Measurements from ENCODE around the gene SZT2. TPM values are rescaled to one million over a fixed set of nuclear protein-coding genes. Genes with fewer than 3 reads are reported as not detected.

Gene SZT2
- total RNA-seq, 1 donor from 2014 or later = 27.0 TPM

DNA sequence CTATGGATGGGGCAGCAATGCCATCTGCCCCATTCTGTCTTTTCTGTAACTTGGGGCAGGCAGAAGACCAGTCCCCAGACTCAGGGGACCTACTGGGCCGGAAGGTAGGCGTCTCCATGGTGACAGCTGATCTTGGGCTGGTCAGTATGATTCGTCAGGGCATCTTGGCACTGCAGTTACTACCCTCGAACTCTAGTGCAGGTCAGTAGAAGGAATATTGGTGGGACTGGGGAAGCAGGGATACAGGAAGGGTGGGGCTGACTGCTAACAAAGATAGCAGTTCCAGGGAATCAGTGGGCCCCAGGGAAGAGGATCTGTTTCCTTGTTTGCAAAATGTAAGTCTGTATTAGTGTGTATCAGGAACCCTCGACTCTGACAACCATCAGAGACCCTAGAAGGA lies 26.2 kb downstream of the SZT2 start:
- peak; percentile 15 for ATAC-seq
- DNase-seq = no peak
- intact Hi-C loops (cut with micrococcal nuclease) = loop anchor here (10.0 kb wide), 1 partner anchor 191 kb away; no protein-coding TSS in a partner anchor

DNA sequence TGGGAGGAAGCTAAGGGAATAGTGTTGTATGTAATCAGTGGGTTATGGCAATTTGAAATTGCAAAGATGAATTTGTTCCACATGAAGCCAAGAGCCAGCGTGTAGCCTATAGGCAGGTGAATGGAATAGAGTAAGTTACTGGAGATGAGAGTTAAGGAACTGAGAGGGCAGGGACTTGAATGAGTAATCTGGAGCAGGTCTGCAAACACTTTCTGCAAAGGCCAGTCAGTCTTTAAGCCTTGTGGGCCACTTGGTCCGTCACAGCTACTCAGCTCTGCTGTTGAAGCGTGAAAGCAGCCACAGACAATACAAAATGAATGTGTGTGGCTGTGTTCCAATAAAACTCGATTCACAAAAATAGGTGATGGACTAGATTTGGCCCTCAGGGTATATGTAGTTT lies 29.2 kb downstream of the SZT2 start:
- intact Hi-C loops (cut with micrococcal nuclease) = loop anchor here (10.0 kb wide), 1 partner anchor 194 kb away; no protein-coding TSS in a partner anchor
- ATAC-seq = no peak
- DNase-seq = no peak

DNA sequence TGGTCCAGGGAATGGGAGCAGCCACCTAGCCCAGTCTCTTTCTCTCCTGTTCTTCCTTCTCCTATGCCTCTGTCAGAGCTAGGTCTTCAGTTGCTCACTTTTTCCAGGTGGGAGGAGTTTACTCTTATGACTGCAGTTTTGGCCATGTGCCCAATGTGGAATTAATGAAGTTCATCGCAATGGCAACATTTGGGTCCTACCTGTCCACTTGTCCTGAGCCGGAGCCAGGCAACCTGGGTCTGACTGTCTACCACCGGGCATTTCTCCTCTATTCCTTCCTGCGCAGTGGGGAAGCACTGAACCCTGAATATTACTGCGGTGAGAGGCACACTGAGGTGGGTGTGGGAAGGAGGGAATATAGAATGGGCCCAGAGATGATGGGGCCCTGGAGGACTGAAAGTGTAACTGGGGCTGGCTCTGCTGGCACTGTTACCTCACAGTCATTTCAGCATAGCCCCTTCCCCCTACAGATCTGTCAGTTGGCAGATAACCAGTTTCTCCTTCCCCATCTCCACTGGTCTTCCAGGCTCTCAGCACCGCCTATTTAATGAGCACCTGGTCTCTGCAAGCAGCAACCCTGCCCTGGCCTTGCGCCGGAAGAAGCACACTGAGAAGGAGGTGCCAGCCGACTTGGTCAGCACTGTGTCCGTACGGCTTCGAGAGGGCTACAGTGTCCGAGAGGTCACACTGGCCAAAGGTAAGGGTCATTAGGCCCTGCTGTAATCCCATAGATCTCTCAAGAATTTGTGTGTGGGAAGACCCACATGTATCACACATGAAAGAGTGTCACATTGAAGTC lies 30.1 kb downstream of the SZT2 start:
- DNase-seq (no peak), ATAC-seq (no peak)
- intact Hi-C loops (cut with micrococcal nuclease) = loop anchor here (10.0 kb wide), 1 partner anchor 195 kb away; no protein-coding TSS in a partner anchor

DNA sequence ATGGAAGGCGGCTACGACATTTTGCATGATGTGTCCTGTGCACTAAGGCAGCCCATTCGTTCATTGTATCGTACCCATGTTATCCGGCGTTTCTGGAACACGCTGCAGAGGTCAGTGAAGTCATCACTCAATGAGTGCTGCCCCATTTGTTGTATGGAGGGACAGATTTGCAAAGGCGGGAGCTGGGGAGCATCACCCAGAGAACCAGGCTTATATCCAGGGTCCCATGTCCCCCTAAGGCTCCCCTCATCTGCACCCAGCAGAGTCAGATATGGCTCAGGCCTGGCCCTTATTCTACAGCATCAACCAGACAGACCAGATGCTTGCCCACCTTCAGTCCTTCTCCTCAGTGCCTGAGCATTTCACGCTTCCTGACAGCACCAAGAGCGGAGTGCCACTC lies 31.2 kb downstream of the SZT2 start:
- no peak for DNase-seq
- ATAC-seq = no peak
- intact Hi-C loops (cut with micrococcal nuclease) = no loop called here

DNA sequence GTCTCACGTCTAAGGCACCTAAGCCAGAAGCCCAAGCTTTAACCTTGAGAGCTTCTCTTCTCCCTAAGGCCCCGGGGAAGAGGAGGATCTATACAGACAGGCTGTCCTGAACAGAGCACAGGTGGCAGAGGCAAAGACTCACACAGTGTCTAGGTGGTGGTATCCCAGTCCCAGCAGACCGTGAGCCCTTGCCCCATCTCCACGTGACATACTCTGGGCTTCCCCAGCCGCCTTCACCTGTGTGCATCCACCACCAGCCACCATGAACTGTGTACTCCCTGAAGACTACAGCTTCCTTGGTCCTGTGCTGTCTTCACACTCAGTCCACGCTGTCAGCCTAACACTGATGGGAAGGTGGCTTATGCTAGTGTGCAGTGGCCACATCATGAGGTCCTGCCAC lies 31.7 kb downstream of the SZT2 start:
- intact Hi-C loops (cut with micrococcal nuclease) = no loop called here
- no peak for DNase-seq
- no peak for ATAC-seq

DNA sequence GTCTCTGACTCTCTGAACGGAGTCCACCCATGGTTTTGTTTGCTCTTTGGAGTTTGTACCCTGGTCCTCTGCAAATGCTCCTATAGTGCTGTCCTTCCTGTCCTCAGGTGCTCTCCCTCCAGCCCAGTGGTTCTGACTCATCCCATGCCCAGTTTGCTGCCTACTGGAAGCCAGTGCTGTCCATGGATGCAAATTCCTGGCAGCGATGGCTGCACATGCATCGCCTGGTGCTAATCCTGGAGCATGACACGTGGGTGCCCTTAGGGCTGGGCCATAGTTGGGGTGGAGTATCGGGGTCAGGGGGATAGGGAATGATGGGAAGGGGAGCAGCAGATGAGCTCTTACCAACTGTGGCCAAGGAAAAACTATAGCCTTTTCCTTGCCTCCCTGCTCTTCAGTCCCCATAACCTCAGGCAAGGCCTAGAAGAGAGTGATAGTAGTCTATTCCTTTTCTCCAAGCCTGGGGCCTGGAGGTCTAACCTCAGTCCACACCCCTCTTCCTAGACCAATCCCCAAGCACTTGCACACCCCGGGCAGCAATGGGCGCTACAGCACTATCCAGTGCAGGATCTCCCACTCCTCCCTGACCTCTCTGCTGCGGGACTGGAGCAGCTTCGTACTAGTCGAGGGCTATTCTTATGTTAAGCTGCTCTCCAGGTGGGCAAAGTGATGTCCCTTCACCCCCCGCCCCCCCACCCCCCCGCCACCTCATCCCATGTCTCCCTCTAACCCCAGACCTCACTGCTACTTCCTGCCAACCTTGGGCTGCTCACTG lies 32.5 kb downstream of the SZT2 start:
- intact Hi-C loops (cut with micrococcal nuclease) = no loop called here
- DNase-seq = no peak
- no peak for ATAC-seq

DNA sequence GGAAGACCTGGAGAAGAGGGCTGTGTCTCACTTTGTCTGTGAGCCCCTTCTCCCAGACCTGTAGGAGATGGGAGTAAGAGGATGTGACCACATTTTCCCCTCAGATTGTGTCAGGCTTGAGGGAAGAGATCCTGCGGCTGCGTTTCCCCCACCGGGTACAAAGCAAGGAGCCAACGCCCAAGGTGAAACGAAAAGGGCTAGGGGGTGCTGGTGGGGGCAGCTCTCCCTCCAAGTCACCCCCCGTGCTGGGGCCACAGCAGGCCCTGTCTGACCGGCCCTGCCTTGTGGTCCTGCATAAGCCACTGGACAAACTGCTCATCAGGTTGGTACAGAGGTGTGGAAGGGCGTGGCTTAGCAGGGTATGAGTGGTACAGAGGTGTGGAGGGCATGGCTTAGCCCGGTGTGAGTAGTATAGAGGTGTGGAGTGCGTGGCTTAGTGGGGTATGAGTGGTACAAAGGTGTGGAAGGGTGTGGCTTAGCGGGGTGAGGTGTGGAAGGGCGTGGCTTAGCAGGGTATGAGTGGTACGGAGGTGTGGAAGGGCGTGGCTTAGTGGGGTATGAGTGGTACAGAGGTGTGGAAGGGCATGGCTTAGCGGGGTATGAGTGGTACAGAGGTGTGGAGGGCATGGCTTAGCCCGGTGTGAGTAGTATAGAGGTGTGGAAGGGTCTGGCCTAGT lies 33.4 kb downstream of the SZT2 start:
- DNase-seq (no peak), ATAC-seq (no peak)
- intact Hi-C loops (cut with micrococcal nuclease) = no loop called here

DNA sequence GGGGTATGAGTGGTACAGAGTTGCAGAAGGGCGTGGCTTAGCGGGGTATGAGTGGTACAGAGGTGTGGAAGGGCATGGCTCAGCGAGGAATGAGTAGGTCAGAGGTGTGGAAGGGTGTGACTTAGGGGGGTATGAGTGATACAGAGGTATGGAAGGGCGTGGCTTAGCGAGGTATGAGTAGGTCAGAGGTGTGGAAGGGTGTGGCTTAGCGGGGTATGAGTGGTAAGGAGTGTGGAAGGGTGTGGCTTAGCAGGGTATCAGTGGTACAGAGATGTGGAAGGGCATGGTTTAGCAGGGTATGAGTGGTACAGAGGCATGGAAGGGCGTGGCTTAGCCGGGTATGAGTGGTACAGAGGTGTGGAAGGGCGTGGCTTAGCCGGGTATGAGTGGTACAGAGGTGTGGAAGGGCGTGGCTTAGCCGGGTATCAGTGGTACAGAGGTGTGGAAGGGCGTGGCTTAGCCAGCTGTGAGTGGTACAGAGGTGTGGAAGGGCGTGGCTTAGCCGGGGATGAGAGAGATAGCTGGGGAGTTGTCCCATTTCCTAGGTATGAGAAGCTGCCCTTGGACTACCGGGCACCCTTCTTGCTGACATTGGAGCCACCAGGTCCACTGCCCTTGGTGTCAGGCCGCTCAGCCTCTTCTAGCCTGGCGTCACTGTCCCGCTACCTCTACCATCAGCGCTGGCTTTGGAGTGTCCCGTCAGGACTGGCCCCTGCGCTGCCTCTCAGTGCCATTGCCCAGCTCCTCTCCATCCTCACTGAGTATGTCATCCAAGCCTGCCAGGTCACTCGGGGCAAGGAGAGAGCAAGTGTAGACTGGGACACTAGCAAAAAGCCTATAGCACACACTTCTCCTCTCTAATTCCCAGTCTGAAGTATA lies 34.2 kb downstream of the SZT2 start:
- DNase-seq = no peak

DNA sequence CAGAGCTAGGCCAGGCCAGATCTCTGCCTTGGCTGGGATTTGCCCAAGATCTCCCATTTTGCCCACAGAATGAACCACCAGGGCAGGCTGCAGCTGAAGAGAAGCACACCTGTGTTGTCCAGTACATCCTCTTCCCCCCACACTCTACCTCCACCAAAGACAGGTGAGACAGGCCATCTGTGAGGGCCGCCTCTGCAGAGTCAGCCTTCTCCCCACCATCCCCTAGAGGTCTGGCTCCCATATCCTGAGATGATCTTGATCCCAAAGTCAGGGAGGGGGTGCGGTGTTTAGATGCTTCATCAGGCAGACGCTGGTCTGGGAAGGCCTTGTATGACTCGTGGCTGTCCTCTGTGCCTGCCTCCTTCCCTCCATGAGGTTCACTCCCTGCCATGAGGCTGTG lies 35.3 kb downstream of the SZT2 start:
- intact Hi-C loops (cut with micrococcal nuclease) = no loop called here
- ATAC-seq (no peak), DNase-seq (no peak)

More for the DNA sequence above, 34.2 kb downstream of the SZT2 start:
- ATAC-seq = no peak
- intact Hi-C loops (cut with micrococcal nuclease) = no loop called here

DNA sequence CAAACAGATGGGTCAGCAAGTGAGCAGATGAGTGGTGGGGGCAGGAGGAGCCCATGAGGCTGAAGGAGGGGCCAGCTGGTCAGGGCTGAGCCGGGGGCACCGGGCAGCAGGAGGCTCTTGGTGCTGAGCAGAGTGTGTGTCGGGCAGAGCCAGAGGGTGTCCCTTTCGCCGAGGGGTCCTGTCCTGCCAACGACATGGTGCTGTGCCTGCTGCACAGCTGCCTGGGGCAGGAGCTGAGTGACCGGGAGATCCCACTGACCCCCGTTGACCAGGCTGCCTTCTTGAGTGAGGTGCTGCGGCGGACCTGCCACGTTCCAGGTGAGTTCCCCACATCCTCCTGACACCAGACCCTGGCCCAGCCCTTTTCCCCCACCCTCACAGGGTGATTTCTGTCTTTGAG lies 36.5 kb downstream of the SZT2 start:
- no peak for ATAC-seq
- DNase-seq = no peak
- intact Hi-C loops (cut with micrococcal nuclease) = no loop called here

DNA sequence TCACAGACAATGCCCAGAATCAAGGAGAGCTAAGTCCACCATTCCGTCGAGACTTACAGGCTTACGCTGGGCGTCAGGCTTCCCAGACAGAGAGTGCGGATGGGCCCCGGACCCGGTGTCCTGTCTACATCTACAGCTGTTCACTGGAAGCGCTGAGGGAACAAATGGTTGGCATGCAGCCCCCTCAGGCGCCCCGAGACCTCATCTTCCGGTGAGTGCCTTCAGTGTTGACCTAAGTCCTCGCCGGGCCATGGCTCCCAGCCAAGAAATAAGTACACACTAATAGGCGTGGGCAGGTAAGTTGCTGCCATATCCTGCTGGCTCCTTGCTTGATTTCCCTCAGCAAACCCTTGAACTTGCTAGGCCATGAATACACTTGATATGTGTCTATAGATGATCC lies 37.8 kb downstream of the SZT2 start:
- DNase-seq = no peak
- intact Hi-C loops (cut with micrococcal nuclease) = no loop called here

DNA sequence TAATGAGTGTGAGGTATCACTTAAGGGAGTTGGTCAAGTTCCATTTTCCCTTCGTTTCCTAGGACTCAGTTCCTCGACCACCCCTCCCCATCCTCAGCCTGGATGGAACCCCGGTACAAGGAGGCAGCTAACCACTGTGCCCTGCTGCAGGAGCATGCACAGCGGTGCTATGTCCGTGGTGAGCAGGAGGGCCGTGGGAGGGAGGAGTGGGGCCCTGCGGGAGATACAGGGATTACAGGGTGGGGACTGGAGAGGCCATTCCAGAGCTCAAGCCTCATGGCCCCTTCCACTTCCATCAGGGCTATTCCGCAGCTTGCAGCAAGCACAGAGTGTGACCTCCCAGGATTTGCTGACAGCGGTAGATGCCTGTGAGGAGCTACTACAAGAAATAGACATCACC lies 38.2 kb downstream of the SZT2 start:
- no peak for ATAC-seq
- no peak for DNase-seq
- intact Hi-C loops (cut with micrococcal nuclease) = no loop called here

More for the DNA sequence above, 37.8 kb downstream of the SZT2 start:
- ATAC-seq = no peak

DNA sequence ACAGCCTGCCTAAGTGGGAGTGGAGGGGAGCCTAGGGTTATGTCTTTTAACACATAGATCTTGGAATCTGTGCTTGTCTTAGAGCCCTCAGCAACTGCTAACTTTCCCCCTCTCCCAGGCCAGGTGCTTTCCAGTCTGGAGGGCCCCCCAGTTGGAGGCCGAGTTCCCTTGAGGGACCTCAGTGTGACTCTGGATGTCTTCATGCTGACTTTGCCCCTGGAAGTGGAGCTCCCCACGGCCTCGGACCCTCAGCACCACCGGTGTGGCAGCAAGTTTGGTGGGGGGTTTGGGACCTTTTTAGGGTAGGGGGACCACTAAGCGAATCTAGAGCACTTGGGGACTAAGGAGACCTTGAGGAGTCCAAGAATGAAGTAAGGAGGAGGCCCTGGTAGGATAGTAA lies 41.1 kb downstream of the SZT2 start:
- intact Hi-C loops (cut with micrococcal nuclease) = no loop called here

DNA sequence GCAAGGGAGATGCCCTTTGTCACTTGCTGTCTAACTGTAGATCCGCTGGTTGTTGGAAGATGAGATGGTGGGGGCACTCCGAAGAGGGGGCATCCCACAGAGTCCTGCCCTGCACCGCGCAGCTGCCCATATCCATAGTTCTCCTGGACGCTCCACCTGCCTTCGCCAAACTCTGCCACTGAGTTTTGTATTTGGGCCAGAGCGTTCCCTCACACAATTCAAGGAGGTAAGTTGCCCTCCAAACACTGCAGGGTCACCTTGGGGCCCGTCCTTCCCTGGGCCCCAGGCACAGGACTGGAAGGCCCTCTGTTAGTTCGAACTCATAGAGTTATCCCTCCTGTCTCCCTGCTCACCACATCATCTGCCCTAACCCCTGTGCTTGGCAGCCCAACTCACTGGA lies 42.0 kb downstream of the SZT2 start:
- DNase-seq (no peak), ATAC-seq (no peak)
- intact Hi-C loops (cut with micrococcal nuclease) = no loop called here

More for the DNA sequence above, 41.1 kb downstream of the SZT2 start:
- ATAC-seq = no peak
- no peak for DNase-seq

DNA sequence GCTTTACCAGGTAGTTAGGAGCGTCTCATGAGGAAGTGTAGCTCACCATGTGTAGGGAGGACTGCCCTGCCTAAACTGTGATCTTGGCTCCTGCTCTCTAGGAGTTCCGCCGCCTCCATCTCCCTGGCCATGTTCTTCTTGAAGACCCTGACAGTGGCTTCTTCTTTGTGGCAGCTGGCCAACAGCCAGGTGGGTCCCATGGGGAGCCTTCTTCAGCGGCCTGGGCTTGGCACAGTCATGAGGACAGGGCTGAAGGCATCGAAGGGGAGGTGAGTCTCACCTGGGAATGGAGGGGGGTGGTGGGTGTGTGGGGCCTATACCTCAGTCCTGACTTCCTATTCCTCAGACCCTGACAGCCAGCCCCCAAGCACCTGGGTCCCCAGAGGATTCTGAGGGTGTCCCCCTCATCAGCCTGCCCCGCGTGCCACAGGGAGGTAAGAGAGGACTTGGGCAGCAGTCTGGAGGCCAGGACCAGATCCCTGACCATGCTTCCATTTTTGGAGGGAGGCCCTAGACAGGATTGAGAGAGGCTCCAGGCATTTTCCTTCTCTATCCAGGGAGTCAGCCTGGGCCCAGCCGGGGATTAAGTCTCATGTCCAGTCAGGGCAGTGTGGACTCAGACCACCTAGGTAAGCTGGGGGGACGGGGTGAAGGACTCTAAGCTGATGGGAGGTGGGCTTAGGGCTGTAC lies 42.6 kb downstream of the SZT2 start:
- ATAC-seq (no peak), DNase-seq (no peak)
- intact Hi-C loops (cut with micrococcal nuclease) = no loop called here

DNA sequence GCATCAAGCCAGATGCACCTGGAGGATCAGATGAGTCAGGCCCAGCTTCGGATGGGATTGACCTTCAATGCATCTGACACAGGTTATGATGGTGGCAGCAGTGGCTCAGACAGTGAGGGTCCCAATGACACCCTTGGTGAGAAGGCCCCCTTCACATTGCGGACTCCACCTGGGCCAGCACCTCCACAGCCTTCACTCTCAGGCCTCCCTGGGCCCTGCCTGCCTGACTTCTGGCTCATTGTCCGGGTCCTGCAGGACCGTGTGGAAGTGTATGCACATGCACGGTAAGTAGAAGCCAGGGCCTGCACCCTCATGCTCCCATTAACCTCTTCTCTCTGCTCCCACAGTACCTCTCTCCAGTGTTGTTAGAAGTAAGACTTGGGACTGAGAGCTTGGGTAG lies 43.2 kb downstream of the SZT2 start:
- ATAC-seq = no peak
- no peak for DNase-seq
- intact Hi-C loops (cut with micrococcal nuclease) = no loop called here

DNA sequence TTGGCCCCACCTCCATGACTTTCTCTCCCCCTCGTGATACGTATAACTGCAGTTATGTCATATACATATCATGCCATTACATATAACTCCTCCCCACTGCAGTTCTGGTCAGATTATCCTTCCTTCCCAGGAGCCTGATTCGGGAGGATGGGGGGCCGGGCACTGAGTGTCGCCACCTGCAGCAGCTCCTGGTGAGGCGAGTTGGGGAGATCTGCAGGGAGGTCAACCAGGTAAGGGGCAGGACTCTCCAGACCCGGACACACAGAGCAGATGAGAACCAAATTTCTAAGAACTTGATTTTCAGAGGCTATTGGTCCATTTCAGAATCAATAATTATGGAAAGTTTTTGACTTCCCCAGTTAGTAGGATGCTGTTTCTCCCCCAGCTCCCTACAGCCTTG lies 44.6 kb downstream of the SZT2 start:
- intact Hi-C loops (cut with micrococcal nuclease) = no loop called here
- no peak for DNase-seq

More for the DNA sequence above, 44.6 kb downstream of the SZT2 start:
- no peak for ATAC-seq

Measured in left ventricle myocardium superior (tissue), 1 donor.